HG02759 (cell line): ENCODE data around the gene PLXNA2.
A peak's percentile ranks its signal among the peaks of the same experiment; 100 is the strongest.

ENCODE experiments used
- ATAC-seq: cut with Tn5 transposase; IDR thresholded peaks from one replicate; pipeline ENCODE4 v1.9.1; 2021; ENCODE audit warnings: mild to moderate bottlenecking, moderate library complexity; ENCODE audit not compliant: unreplicated experiment

PLXNA2 gene

DNA sequence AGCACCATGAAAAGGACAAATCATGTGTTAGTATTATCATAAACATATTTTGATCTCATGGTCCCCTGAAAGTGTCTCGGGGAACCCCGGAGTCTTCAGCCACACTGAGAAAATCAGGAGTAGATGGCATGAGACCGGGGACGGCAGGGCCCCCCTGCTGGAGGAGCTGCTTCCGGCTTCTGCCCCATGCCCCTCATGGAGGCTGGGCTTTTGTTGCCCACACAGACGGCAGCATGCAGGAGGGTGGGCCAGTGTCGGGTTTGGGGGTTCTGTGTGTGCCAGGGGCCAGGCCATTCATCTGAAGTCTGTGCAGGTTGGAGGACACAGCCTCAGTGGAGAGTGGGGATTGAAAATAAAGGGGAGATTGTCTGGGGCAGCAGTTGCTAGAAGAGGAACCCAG is 258.2 kb downstream of the PLXNA2 start:
- no peak for ATAC-seq

DNA sequence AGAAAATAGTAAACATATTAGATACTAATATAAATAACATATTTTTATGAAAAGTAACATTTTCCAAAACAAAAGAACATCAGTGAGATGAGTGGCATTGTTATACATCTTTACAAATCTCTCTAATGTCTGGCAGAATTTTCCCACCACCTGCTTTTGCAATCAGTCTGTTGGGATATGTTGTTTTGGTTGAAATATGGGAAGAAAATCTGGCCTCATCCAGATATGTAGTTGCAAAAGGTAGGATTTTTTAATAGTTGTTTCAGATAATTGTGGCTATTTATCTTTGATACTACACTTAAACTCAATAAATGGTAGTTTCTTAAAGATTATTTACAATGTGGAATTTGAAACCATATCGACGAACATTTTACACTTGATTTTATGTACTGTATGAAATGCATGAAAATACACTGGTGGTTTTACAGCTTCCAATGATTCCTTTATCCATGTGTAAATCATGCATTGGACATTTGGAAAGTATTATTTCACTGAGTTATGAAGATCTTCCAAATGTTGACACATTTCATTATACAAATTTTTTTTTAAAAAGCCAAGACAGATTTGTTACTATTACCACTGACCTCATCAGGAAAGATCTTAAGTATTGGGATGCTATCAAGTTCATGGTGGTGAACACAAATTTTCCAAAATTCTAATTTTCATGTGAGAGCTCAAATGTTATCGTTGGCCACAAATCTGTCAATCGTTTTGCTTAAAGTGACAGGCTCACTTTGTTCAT is 259.2 kb downstream of the PLXNA2 start:
- no peak for ATAC-seq

DNA sequence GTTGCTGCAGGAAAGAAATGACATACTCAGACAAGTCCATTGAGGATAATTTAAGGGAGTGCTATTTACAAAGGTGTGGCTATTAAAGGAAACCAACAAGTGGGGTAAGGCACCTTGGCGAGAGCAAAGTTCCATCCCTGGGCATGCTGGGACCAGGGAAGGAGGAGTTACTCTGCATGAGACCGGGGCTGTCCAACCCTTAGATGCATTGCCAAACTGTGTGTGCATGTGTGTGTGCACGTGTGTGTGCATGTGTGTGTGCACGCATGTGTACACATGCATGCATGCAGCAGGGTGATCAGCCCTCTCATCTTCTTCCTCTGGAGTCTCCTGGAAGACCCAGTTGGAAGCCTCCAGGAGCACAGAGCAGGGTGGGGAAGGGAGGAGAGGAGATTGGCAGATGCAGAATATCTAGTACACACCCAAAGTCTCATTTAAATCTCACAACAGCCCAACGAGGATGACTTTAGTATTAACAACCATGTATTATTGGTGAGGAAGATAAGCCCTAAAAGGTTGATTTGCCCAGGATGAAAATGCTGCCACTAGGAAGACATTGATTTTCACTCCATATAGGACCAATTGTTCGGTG is 261.0 kb downstream of the PLXNA2 start:
- ATAC-seq: no peak

DNA sequence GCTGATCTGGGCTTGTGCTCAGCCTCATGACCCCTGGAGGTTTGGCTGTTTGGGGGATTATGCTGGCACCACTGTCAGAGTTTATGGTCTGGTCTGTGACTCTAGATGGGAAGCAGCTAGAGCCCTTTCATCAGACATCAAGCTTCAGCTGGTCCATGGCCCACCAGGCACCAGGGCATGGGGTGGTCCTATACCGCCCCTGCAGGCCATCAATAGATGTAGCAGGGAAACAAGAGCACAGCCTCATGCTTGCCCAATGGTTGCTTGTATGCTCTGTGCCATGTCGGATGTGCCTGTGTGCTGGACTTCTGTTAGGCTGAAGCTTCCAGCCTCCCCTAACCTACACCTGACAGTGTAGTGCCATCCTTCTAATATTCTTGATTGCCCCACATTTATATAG is 262.2 kb downstream of the PLXNA2 start:
- ATAC-seq: peak; percentile 44

DNA sequence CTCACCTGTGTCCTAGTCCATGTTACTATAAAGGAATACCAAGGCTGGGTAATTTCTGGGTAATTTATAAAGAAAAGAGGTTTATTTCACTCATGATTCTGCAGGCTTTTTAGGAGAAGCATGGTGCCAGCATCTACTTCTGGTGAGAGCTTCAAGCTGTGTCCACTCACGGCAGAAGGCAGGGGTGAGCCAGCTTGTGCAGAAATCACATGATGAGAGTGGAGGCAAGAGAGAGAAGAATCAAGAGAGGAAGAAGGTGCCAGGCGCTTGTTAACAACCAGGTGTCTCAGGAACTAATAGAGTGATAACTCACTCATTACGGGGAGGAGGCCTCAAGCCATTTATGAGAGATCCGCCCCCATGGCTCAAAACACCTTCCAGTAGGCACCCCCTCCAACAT is 265.7 kb downstream of the PLXNA2 start:
- no peak for ATAC-seq

DNA sequence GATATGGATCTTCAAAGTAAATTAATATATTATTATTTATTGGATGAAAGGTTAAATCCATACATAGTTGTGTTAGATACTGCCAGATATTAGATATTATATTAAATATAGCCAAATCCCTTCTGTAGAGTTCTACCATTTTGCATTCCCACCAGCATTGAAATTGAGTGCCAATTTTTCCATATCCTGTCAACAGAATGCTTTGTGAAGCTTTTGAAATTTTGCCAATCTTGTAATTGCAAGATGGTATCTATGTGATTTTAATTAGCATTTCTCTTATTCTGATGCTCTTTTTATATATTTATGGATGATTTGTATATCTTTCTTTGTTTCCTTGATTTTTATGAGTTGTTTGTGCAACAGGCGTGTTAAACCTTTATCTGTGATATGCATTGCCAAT is 266.3 kb downstream of the PLXNA2 start:
- no peak for ATAC-seq

DNA sequence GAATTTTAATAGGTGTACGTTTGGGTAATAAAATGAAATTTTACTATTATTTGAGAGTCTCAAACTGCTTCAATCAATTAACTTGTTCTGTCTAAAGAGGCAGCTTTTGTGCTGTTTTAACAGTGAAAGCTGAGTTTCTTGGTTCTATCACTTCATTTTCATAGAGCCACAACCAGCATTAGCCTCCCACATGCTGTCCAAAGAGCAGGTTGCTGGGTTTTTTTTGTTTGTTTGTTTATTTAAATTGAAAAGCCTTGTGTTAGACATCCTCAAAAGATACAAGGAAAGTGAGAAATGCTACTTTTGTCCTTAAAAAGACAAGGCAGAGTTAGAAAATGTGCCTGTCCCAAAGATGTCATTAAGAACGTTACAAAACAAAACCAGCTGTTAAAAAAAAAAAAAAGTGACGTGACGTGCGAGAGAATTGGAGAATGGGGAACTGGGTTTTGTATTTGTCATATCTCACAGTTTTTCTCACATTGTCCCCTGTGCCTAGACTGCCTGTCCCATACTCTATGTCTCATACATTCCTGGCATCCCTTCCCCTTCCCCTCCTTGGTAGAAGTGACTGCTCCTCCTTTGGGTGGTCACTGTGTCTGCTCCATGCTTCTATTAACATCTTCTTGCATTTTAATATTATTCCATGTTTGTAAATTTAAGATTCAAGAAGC is 270.2 kb downstream of the PLXNA2 start:
- no peak for ATAC-seq

DNA sequence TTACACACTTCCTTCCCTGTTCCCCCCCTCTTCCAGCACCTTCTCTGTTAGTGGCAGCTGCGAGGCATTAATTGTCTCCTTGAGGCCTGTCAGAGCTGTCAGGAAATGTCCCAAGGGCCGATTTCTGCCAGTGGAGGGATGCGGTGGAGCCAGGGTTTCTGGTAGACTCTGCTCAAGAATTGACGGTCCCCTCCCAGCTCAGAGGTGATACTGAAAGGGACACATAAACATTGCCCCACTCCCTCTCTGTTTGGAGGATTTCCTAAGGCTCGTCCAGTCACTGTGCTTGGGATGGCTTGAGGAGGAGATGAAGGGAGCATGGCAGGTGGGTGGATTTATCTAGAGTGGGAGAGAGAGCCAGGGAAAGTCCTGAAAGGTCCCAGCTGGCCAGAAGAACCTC is 271.8 kb downstream of the PLXNA2 start:
- ATAC-seq: no peak
